Activated CD4-positive, alpha-beta T cell treated with anti-CD3 and anti-CD28 coated beads, Interleukin-2, amount 50 U/mL, for 16 hours (primary cell): ENCODE measurements around the gene LHCGR.
"Not testable (repeated sequence)": the region's sequence is repeated elsewhere in the genome, so short reads cannot be mapped to it uniquely, and the experiment has no call there.

ENCODE experiments used
- DNase-seq: peaks from one replicate; pipeline ENCODE4 v3.0.0-alpha.2; 2020

The LHCGR gene

GRCh38 chr2:48739236-48739635, 16.3 kb downstream of the LHCGR start:
- not testable (repeated sequence) for DNase-seq

DNA sequence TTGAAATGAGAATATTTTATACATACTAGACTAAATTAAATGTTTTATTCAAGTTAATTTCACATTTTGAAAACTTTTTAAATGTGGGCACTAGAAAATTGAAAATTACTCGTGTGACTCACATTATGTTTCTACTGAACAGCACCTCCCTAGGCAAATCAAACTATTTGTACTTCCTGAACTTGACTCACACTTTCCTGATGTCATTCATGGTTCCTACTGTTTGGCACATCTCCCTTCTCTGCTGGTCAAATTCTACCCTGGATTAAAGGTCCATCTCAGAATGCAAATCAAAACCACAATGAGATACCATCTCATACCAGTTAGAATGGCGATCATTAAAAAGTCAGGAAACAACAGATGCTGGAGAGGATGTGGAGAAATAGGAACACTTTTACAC, 16.7 kb downstream of the LHCGR start:
- no peak for DNase-seq

- DNase-seq: no peak
Observed at GRCh38 chr2:48736251-48736650, 19.3 kb downstream of the LHCGR start.

DNA sequence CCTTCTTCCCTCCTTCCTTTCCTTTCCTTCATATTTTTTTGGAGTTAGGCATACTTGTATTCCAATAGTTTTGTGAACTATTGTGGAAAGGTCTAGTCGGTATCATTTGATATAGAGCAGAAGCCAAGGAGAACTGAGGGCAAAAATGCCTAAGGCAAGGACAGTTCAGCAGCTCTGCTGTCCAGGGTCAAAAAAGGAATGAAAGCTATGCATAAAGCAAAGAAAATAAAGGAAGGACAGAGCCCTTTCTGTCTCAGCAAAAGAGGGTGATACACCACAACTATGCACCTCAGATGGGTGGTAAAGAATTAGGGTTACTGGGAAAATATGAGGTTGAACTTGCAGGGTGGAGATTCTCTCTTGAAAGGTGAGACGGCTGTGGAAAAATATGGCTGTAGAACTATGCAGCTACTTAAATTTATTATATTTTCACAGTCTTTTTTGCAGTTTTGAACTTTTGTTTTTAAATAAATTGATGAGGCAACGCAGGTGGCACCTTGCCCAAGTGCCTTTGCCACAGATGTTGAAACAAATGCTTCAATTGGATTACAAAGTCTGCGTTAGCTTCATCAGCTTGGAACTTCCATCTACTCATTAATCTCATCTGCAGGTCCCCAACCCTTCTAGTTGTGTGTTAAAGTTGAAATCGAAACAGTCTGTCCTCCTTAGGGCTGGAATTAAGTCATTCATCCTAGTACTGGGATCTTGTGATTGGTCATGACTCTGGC, 20.8 kb downstream of the LHCGR start:
- no peak for DNase-seq

DNA sequence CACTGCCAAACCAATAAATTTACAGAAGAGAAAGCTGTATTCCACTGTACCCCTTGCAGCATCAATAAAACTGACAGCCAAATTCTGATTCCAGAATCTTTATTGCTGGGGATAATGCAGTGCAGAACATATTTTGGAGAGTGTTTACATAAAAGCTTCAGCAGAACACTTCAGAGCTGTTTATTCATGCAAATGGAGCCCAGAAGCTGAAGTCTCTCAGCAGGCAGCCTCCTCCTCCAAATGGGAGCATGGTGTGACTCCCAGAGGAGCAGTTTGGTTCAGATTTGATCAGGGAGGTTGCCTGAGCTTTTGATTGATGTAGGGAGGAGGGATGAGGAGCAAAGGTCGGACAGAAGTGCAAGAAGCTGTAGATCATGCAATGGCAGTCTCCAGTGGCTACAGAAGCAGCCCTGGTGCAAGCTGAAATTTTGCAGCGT, 22.4 kb downstream of the LHCGR start:
- no peak for DNase-seq

DNA sequence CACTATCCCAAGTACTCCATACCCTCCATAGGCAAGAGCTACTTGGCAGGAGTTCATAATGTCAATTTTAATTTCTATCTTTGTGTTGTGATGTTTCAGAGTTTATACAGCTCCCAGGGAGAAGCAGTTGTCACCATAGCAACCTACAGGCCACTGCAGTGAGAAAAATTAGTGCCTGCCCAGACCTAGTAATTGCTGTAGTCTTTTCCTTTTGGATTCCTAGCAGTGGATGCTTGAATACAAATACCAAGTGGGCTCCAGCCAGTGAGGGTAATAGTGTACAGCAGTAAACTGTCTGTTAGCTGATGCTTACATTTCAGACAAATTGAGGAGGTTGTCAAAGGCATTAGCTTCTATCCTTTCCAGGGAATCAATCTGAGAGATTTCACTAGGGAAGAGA, 26.7 kb downstream of the LHCGR start:
- DNase-seq: no peak

DNA sequence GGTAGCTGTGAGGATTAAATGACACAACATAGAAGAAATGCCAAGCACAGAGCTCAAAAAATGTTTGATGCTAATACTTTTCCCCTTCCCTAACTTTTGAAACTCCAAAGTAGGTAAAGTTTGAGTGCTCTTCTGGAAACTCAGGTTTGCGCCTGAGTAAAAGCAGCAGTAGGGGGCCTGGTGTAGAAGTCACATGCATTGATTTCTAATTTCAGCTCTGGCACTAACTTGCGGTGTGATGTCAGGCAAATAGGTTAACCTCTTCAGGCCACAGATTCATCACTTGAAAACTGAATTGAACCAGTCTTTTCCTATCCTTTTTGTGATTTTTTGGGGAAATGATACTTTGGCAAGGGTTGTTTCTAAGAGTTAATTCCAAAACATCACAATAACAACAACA, 27.2 kb downstream of the LHCGR start:
- no peak for DNase-seq

DNA sequence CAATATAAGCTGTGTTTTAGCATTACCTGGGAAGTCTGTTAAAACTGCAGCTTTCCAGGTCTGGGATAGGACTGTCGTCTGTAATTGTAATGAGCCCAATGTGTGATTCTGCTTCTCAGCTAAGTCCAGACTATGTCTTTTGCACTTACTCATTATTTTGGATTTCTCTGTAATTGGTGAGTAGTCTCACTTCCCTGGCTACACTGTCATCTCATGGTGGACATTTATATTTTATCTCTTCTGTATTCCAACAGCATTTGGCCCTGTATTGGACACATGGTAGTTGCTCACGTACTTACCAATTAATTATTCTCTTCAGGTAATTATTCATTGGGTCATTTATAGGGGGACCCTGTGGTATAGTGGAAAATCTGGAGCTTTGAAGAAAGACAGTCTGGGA, 28.0 kb downstream of the LHCGR start:
- DNase-seq: no peak

- no peak for DNase-seq
Observed at GRCh38 chr2:48725696-48726494, 29.6 kb downstream of the LHCGR start.

GRCh38 chr2:48724278-48724677, 31.2 kb downstream of the LHCGR start:
- DNase-seq: no peak

DNA sequence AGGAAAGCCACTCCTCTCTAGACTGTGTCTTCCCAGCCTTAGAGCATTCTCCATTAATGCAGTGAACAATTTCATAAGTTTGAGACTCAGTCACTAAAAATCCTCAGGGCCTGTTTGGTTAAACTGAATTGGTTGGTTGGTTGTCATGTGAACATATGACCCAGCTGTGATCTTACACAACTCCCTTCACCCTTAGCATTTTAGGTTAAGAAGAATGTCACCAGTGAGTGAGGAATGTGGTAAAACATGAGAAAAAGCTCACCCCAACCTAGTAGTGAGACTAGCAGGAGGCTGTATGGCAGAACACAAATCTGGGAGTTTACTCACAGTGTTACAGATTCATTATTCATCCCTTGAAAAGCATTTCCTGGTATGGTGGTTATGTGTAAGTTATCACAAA, 32.4 kb downstream of the LHCGR start:
- DNase-seq: no peak

DNA sequence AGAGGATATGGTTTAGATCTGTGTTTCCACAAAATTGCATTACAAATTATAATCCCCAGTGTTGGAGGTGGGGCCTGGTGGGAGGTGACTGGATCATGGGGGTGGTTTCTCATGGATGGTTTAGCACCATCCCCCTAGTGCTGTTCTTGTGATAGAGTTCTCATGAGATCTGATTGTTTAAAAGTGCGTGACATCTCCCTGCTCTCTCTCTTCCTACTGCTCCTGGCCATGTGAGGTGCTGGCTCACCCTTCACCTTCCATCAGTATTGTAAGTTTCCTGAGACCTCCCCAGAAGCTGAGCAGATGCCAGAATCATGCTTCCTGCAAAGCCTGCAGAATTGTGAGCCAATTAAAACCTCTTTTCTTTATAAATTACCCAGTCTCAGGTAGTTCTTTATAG, 33.1 kb downstream of the LHCGR start:
- no peak for DNase-seq

DNA sequence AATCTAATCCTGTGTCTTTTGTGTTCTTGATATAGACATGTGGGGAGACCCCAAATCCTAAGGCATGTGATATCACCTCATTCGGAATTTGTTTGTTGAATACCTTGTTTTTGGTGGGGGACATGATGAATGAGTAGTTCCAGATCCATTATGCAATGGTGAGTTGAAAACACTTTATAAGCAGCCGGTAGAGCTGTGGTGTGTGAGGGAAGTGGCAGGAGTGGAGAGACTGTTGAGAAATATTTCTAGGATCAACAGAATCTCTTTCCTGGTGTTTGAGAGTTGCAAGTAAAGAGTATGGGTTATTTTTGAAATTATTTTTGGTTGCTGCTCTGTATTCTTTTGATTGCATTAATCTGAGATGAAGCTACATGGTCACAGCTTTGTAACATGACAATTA, 34.4 kb downstream of the LHCGR start:
- DNase-seq: no peak

- DNase-seq: no peak
Observed at GRCh38 chr2:48719480-48720177, 35.9 kb downstream of the LHCGR start.

- no peak for DNase-seq
Observed at GRCh38 chr2:48717846-48718245, 37.7 kb downstream of the LHCGR start.

DNA sequence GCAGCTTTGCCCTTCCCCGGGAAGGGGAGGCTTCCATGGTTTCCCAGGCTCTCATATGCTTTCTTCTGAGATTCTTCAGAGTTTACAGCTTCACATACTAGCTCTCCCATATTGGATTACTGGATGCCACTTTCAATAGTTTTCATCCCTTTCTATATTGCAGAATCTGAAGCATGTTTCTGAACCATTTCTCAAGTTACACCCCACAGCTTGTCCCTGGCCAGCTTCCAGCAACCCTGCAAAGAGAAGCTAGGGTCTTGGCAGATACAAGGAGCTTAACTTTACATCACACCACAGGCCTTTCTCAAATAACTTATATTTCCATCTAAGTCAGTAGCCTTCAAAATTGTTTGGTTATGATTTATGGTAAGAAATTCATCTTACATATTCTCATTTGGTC, 39.6 kb downstream of the LHCGR start:
- no peak for DNase-seq

DNA sequence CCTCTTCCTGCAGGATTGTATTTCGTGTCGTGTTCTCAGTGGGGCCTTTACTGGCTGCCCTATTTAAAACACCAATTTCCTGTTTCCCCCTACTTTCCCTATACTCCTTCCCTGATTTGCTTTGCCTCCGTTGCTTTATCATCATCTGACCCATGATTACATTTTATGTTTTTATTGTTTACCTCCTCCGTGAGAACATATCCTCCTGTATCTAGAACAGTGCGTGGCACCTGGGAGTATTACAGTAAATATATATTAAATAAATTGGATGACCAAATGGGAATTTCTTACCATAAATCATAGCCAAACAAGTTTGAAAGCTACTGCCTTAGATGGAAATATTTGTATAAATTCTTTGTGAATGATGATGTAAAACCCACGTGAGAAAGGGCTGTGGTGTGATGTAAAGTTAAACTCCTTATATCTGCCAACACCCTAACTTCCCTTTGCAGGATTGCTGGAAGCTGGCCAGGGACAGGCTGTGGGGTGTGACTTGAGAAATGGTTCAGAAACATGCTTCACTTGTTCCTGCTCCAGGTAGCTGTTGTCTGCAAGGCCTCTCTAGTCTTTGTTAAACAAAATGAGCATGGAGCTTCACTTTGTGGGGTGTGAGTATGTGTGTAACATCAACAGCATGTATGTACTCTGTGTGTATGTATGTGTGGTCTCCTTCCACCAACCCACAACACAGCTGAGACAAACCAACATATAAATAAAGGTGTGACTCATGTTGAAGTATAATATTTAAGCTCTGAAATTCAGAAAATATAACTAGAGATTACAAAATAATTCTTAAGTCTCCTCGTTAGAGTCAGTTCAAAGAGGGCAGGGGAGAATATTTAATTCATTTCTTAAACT, 40.3 kb downstream of the LHCGR start:
- DNase-seq: no peak

DNA sequence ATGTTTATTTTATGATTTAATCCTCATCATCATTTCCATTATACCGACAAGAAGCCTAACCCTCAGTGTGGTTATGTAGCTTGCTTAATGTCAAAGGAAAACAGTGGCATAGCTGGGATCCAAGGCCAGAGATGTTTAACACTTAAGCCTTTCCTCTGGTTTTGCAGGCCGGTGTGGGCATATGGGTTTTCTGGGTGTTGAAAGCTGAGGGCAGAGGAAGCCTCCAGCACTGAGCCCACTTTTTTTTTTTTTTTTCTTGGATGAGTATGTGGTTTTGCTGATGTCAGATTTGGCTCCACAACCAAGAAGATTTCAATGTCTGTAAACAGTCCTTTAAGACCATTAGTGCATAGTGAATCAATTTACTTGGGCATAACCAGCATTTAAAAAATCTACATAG, 41.3 kb downstream of the LHCGR start:
- DNase-seq: no peak

- DNase-seq: no peak
Observed at GRCh38 chr2:48713647-48714046, 41.9 kb downstream of the LHCGR start.

DNA sequence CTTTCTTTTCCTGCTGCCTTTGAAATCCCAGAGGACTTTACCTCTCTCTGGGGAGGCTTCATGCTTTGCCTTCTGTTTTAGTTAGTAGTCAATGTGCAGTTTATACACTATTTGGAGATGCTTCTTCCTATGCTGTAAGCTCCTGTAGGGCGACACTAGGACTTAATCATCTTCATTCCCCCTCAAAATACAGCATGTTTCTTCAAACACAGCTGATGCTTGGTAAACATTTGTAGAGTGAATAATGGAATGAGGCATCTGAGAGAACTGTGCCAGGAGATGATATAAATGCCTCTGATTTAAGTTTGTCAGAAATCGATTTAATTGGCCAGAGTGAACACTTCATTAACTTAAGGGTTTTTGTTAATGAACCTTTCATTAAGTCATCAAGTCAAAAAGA, 43.4 kb downstream of the LHCGR start:
- DNase-seq: no peak

DNA sequence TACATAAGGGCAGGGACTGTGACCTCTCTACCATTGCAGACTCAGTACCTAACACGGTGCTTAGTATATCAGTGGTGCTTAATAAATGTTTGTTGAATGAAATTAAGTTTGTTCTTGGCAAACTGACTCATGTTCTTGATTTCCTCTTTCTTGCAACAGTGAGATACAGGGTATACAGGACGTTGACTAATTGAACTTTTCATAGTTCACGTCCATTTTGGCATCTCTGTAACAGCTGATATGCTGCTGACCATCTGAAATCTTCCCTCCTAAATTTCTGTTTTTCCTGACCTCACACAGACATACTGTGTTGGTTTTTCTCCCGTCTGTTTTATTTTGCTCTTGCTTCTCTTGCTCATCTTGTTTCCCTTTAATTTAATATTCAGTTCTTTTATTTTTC, 44.2 kb downstream of the LHCGR start:
- no peak for DNase-seq

DNA sequence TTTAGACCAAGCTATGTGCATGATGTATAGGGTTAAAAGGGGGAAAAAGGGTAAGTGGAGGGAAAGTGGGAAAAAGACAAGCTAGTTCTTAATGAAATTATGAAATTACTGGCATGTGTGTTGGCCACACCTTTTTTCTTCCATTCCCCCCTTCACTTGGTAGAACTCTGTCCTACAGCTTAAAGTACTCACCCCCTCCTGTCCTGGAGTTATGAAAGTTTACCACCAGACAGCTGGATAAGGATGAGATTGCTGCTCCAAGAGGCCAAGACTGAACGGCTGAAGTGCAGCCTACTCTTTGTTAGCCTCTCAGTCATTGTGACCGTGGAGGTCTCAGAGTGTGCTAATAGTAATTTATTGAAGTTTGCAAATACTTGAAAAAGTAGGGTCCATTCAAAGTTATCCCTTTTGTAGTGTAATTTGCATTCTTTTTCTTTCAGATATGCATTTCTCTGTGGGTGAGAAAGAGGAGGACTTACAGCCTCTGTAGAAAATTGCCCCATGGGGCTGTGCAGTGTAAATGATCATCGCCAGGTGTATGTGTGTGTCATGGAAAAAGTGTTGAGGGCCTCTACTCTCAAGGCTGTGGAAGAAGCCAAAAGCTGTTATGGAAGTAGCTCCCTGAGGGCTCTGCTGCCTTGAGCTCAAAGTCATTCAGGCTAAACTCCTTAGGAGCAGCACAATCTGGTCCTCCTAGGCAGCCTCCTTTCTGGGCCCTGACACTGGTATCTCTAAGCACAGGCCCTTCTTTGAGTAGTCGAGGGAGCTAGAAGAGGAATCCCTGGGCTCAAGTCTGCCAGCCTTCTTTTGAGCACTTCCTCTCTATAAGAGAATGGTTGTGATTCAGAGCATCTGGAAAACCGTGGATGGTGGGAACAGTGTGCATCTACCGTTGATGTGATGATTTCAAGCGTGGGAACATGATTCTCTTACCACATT, 46.2 kb downstream of the LHCGR start:
- DNase-seq: no peak
